ENCODE measurements around the gene HYDIN. TPM values are rescaled to one million over a fixed set of nuclear protein-coding genes. Genes with fewer than 3 reads are reported as not detected.

The HYDIN gene
- total and polyA plus RNA-seq, 4 experiments from 2014 or later = not detected

GRCh38 chr16:70803319-70803718, 427.2 kb downstream of the HYDIN start:
- Mint-ChIP-seq H3K4me1 (peaks cover 18 to 35% (median 25%) of the 10 kb centered on the region in 4 donors), H3K4me3 (no peak overlapping the region), H3K9me3 (peaks cover 0 to 8% (median 0%) of the 10 kb centered on the region in 8 donors), H3K36me3 (peaks cover 0 to 9% of the 10 kb centered on the region in 2 donors), H3K27me3 (peaks cover 4 to 13% of the 10 kb centered on the region in 2 donors), H3K27ac (no peak overlapping the region)
- DNase-seq = no peak
- Histone ChIP-seq H3K4me3 (ENCODE audit: low read length in 2 of 2) (no peak overlapping the region), H3K4me1 (ENCODE audit: insufficient read depth, low read length) (peaks cover 27% of the 10 kb centered on the region), H3K36me3 (ENCODE audit: insufficient read depth, low read length) (no peaks in the 10 kb centered on the region), H3K27me3 (ENCODE audit: insufficient read depth, low read length) (peaks cover 4% of the 10 kb centered on the region), H3K27ac (ENCODE audit: low read depth, low read length) (no peak overlapping the region), H3K9me3 (ENCODE audit: control insufficient read depth in 1 of 2, low read length in 2 of 2) (no peaks in the 10 kb centered on the region)
- intact Hi-C loops (cut with micrococcal nuclease) = loop anchor here (10.0 kb wide), 1 partner anchor 761 kb away; no protein-coding TSS in a partner anchor
- ChIA-PET CTCF (ENCODE audit: partially characterized antibody) (no interaction called here), POLR2A (ENCODE audit: partially characterized antibody) (no interaction called here)

- H3K27me3 Mint-ChIP-seq = peaks cover 0 to 4% of the 10 kb centered on the region in 2 donors
- Histone ChIP-seq H3K36me3 (ENCODE audit: insufficient read depth, low read length) (no peaks in the 10 kb centered on the region), H3K9me3 (ENCODE audit: control insufficient read depth in 1 of 2, low read length in 2 of 2) (no peaks in the 10 kb centered on the region), H3K27ac (ENCODE audit: low read depth, low read length) (no peak overlapping the region), H3K4me1 (ENCODE audit: insufficient read depth, low read length) (peaks cover 27% of the 10 kb centered on the region), H3K27me3 (ENCODE audit: insufficient read depth, low read length) (peaks cover 1% of the 10 kb centered on the region), H3K4me3 (ENCODE audit: low read length in 2 of 2) (peak overlapping the region in 1 of 2 donors; percentile 67)
- H3K4me1 Mint-ChIP-seq = peaks cover 18 to 43% (median 31%) of the 10 kb centered on the region in 4 donors
- H3K36me3 Mint-ChIP-seq = peaks cover 0 to 16% of the 10 kb centered on the region in 2 donors
- intact Hi-C loops (cut with micrococcal nuclease) = loop anchor here (1.0 to 10.0 kb wide), 2 partner anchors 683 to 763 kb away; no protein-coding TSS in a partner anchor
- DNase-seq = no peak
- ChIA-PET POLR2A (ENCODE audit: partially characterized antibody) (interaction anchor here (0.6 to 1.0 kb wide), 4 partner anchors 8 to 1625 kb away, joined by 3 to 4 read pairs (median 4); partner anchors contain the start of gene ZNF23), CTCF (ENCODE audit: partially characterized antibody) (no interaction called here)
- peak overlapping the region; percentile 93 to 98 (median 96) for H3K4me3 Mint-ChIP-seq
- H3K9me3 Mint-ChIP-seq = peaks cover 0 to 8% (median 0%) of the 10 kb centered on the region in 8 donors
- H3K27ac Mint-ChIP-seq = peak overlapping the region; percentile 92 to 96 (median 94)
Measured at GRCh38 chr16:70801611-70802010, 428.9 kb downstream of the HYDIN start.

- POLR2A ChIA-PET (ENCODE audit: partially characterized antibody) = interaction anchor here (0.5 to 1.0 kb wide), 5 partner anchors 8 to 1624 kb away, joined by 3 to 4 read pairs (median 3); partner anchors contain the start of gene ZNF23
- peaks cover 18 to 47% (median 31%) of the 10 kb centered on the region in 4 donors for H3K4me1 Mint-ChIP-seq
- peak within 1 kb of the TSS; percentile 31 to 67 for H3K4me3 ChIP-seq (ENCODE audit: low read length in 2 of 2)
- peak within 1 kb of the TSS; percentile 61 for H3K27ac ChIP-seq (ENCODE audit: low read depth, low read length)
- peaks cover 0 to 8% (median 0%) of the 10 kb centered on the region in 8 donors for H3K9me3 Mint-ChIP-seq
- CTCF ChIA-PET (ENCODE audit: partially characterized antibody) = no interaction called here
- intact Hi-C loops (cut with micrococcal nuclease) = loop anchor here (1.0 to 10.0 kb wide), 2 partner anchors 683 to 764 kb away; no protein-coding TSS in a partner anchor
- H3K9me3 ChIP-seq (ENCODE audit: control insufficient read depth in 1 of 2, low read length in 2 of 2) = no peaks in the 10 kb centered on the region
- peak within 1 kb of the TSS; percentile 92 to 96 (median 94) for H3K27ac Mint-ChIP-seq
- H3K36me3 ChIP-seq (ENCODE audit: insufficient read depth, low read length) = peaks cover 1% of the 10 kb centered on the region
- peaks cover 27% of the 10 kb centered on the region for H3K4me1 ChIP-seq (ENCODE audit: insufficient read depth, low read length)
- peak within 1 kb of the TSS; percentile 93 to 98 (median 96) for H3K4me3 Mint-ChIP-seq
- peaks cover 0 to 16% of the 10 kb centered on the region in 2 donors for H3K36me3 Mint-ChIP-seq
- H3K27me3 Mint-ChIP-seq = no peaks in the 10 kb centered on the region
- DNase-seq = peak; percentile 96 to 97 (median 97)
- no peaks in the 10 kb centered on the region for H3K27me3 ChIP-seq (ENCODE audit: insufficient read depth, low read length)
Measured at GRCh38 chr16:70800781-70801480, 429.6 kb downstream of the HYDIN start, which contains the start of gene VAC14. Gene VAC14 (minus strand): TSS chr16:70801158. CDS start chr16:70800900, 258 bp downstream.

GRCh38 chr16:70800311-70800710, 430.2 kb downstream of the HYDIN start:
- no peaks in the 10 kb centered on the region for H3K9me3 ChIP-seq (ENCODE audit: control insufficient read depth in 1 of 2, low read length in 2 of 2)
- no peak for DNase-seq
- peak overlapping the region; percentile 31 to 67 for H3K4me3 ChIP-seq (ENCODE audit: low read length in 2 of 2)
- CTCF ChIA-PET (ENCODE audit: partially characterized antibody) = interaction anchor here (0.6 kb wide), 1 partner anchor 263 kb away, joined by 3 read pairs; no protein-coding TSS in a partner anchor
- H3K4me1 Mint-ChIP-seq = peaks cover 20 to 51% (median 31%) of the 10 kb centered on the region in 4 donors
- POLR2A ChIA-PET (ENCODE audit: partially characterized antibody) = no interaction called here
- H3K4me1 ChIP-seq (ENCODE audit: insufficient read depth, low read length) = peaks cover 27% of the 10 kb centered on the region
- no peaks in the 10 kb centered on the region for H3K27me3 Mint-ChIP-seq
- H3K4me3 Mint-ChIP-seq = peak overlapping the region; percentile 87 to 96 (median 96)
- intact Hi-C loops (cut with micrococcal nuclease) = loop anchor here (10.0 kb wide), 1 partner anchor 764 kb away; no protein-coding TSS in a partner anchor
- peaks cover 0 to 8% (median 0%) of the 10 kb centered on the region in 8 donors for H3K9me3 Mint-ChIP-seq
- H3K36me3 Mint-ChIP-seq = peaks cover 0 to 16% of the 10 kb centered on the region in 2 donors
- H3K27ac ChIP-seq (ENCODE audit: low read depth, low read length) = peak overlapping the region; percentile 61
- H3K36me3 ChIP-seq (ENCODE audit: insufficient read depth, low read length) = peaks cover 5% of the 10 kb centered on the region
- H3K27me3 ChIP-seq (ENCODE audit: insufficient read depth, low read length) = no peaks in the 10 kb centered on the region
- H3K27ac Mint-ChIP-seq = peak overlapping the region; percentile 89 to 95 (median 93)

- Mint-ChIP-seq H3K27ac (no peak overlapping the region), H3K9me3 (no peaks in the 10 kb centered on the region), H3K36me3 (peaks cover 0 to 18% of the 10 kb centered on the region in 2 donors), H3K4me3 (no peak overlapping the region), H3K27me3 (no peaks in the 10 kb centered on the region), H3K4me1 (peaks cover 19 to 51% (median 36%) of the 10 kb centered on the region in 4 donors)
- DNase-seq = no peak
- Histone ChIP-seq H3K27me3 (ENCODE audit: insufficient read depth, low read length) (no peaks in the 10 kb centered on the region), H3K9me3 (ENCODE audit: control insufficient read depth in 1 of 2, low read length in 2 of 2) (no peaks in the 10 kb centered on the region), H3K4me1 (ENCODE audit: insufficient read depth, low read length) (peaks cover 31% of the 10 kb centered on the region), H3K36me3 (ENCODE audit: insufficient read depth, low read length) (peaks cover 5% of the 10 kb centered on the region), H3K4me3 (ENCODE audit: low read length in 2 of 2) (no peak overlapping the region), H3K27ac (ENCODE audit: low read depth, low read length) (no peak overlapping the region)
- intact Hi-C loops (cut with micrococcal nuclease) = no loop called here
- ChIA-PET CTCF (ENCODE audit: partially characterized antibody) (interaction anchor here (1.2 kb wide), 1 partner anchor 25 kb away, joined by 3 read pairs; no protein-coding TSS in a partner anchor), POLR2A (ENCODE audit: partially characterized antibody) (no interaction called here)
Measured at GRCh38 chr16:70796301-70796700, 434.2 kb downstream of the HYDIN start.

GRCh38 chr16:70795296-70795912, 435.1 kb downstream of the HYDIN start:
- H3K9me3 Mint-ChIP-seq = no peaks in the 10 kb centered on the region
- H3K27ac Mint-ChIP-seq = no peak overlapping the region
- H3K36me3 Mint-ChIP-seq = peaks cover 0 to 17% of the 10 kb centered on the region in 2 donors
- Histone ChIP-seq H3K9me3 (ENCODE audit: control insufficient read depth in 1 of 2, low read length in 2 of 2) (no peaks in the 10 kb centered on the region), H3K4me3 (ENCODE audit: low read length in 2 of 2) (no peak overlapping the region), H3K27ac (ENCODE audit: low read depth, low read length) (no peak overlapping the region), H3K36me3 (ENCODE audit: insufficient read depth, low read length) (peaks cover 5% of the 10 kb centered on the region), H3K4me1 (ENCODE audit: insufficient read depth, low read length) (peaks cover 27% of the 10 kb centered on the region), H3K27me3 (ENCODE audit: insufficient read depth, low read length) (no peaks in the 10 kb centered on the region)
- CTCF ChIA-PET (ENCODE audit: partially characterized antibody) = interaction anchor here (1.2 kb wide), 1 partner anchor 24 kb away, joined by 3 read pairs; no protein-coding TSS in a partner anchor
- intact Hi-C loops (cut with micrococcal nuclease) = no loop called here
- H3K4me3 Mint-ChIP-seq = no peak overlapping the region
- no peaks in the 10 kb centered on the region for H3K27me3 Mint-ChIP-seq
- peaks cover 16 to 49% (median 30%) of the 10 kb centered on the region in 4 donors for H3K4me1 Mint-ChIP-seq
- DNase-seq = no peak
- POLR2A ChIA-PET (ENCODE audit: partially characterized antibody) = no interaction called here

Measured in CD4-positive, alpha-beta memory T cell (primary cell).